OCI-LY7 (cell line): ENCODE data around the gene TMEM31.

Experiments
- CTCF ChIP-seq: fragments of 200-600 bp; sonication (generic); conservative IDR thresholded peaks from 2 replicates; pipeline ENCODE4 v1.5.1; 2014; ENCODE audit warnings: mild to moderate bottlenecking, antibody characterized with exemption, low read length, moderate library complexity, mixed read lengths
- EZH2phosphoT487 ChIP-seq: fragments of 200-600 bp; sonication (generic); IDR thresholded peaks from 2 replicates; pipeline ENCODE4 v1.6.1; 2018; ENCODE audit warnings: low read depth, borderline replicate concordance, mild to moderate bottlenecking, mixed run types, antibody characterized with exemption, low read length, moderate library complexity, mixed read lengths

- TF ChIP-seq CTCF (no peak), EZH2phosphoT487 (no peak)
Measured at GRCh38 chrX:103739421-103739820, 28.7 kb downstream of the TMEM31 start.
